HUES64 (cell line): ENCODE data around the gene TBX3.
A peak's percentile ranks its signal among the peaks of the same experiment; 100 is the strongest.
"Not testable (repeated sequence)": the region's sequence is repeated elsewhere in the genome, so short reads cannot be mapped to it uniquely, and the experiment has no call there.

Source experiments
- H3K27ac ChIP-seq: 2 replicates; pipeline ENCODE4 v1.7.0; 2013; ENCODE audit warnings: low read depth, low read length, inconsistent platforms
- H3K27me3 ChIP-seq: 2 replicates; pipeline ENCODE4 v1.6.1; 2013; ENCODE audit warnings: mild to moderate bottlenecking, low read length; ENCODE audit not compliant: insufficient read depth
- H3K36me3 ChIP-seq: 2 replicates; pipeline ENCODE4 v1.6.1; 2013; ENCODE audit warnings: mild to moderate bottlenecking, low read length; ENCODE audit not compliant: insufficient read depth
- H3K4me1 ChIP-seq: 2 replicates; pipeline ENCODE4 v1.6.1; 2013; ENCODE audit warnings: mild to moderate bottlenecking, low read length, moderate library complexity; ENCODE audit not compliant: insufficient read depth
- H3K4me3 ChIP-seq: 2 replicates; pipeline ENCODE4 v1.5.1; 2013; ENCODE audit warnings: mild to moderate bottlenecking, low read length, moderate library complexity
- H3K9ac ChIP-seq: 2 replicates; pipeline ENCODE4 v1.6.1; 2013; ENCODE audit warnings: mild to moderate bottlenecking, low read depth, low read length
- H3K9me3 ChIP-seq: 2 replicates; pipeline ENCODE4 v1.6.1; 2013; ENCODE audit warnings: low read depth, low read length; ENCODE audit not compliant: insufficient read depth
- WGBS: fragments of 150-250, 120-280 bp; methylation state at CpG from one replicate; pipeline ENCODE4 v1.1.7; 2013; ENCODE audit warnings: missing lambda C conversion rate; 5-methylcytosine and 5-hydroxymethylcytosine counted together

TBX3 gene

DNA sequence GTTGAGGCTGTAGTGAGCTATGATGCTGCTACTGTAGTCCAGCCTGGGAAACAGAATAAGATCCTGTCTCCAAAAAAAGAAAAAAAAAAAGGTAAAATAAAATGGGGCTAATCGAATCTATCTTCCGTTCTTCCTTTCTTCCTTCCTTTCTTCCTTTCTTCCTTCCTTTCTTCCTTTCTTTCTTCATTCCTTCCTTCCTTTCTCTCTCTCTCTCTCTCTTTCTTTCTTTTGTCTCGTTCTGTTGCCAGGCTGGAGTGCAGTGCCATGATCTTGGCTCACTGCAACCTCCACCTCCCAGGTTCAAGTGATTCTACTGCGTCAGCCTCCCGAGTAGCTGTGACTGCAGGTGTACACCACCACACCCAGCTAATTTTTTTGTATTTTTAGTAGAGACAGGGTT, 24.6 kb upstream of the TBX3 start:
- H3K9ac ChIP-seq, H3K4me3 ChIP-seq, H3K9me3 ChIP-seq, H3K27ac ChIP-seq, H3K36me3 ChIP-seq: not testable (repeated sequence)
- Histone ChIP-seq H3K27me3 (peaks cover 67% of the 10 kb centered on the region), H3K4me1 (peaks cover 24% of the 10 kb centered on the region)
- 93% methylated on average over 5 of the region's 5 CpGs for WGBS

DNA sequence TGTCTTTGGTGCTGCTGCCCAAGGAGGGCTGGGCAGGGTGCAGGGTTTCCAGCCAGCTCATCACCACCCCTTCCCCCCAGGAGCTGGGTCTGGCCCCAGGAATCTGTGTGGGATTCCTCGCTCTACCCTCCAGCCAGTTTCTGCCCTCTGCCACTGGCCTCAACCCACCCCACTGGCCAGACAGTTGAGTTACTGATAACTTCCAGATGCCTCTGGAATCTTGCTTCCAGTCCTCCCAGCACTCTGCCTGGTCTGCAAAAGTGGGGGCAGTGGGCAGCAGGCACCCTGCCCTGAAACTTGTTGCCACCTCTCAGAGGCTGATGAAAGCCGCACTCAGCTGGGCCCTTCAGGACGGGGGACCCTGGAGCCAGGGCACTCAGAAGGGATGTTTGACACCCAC, 20.1 kb upstream of the TBX3 start:
- 85% methylated on average over 3 of the region's 3 CpGs for WGBS
- H3K27me3 ChIP-seq = peaks cover 78% of the 10 kb centered on the region
- H3K27ac ChIP-seq = no peak overlapping the region

DNA sequence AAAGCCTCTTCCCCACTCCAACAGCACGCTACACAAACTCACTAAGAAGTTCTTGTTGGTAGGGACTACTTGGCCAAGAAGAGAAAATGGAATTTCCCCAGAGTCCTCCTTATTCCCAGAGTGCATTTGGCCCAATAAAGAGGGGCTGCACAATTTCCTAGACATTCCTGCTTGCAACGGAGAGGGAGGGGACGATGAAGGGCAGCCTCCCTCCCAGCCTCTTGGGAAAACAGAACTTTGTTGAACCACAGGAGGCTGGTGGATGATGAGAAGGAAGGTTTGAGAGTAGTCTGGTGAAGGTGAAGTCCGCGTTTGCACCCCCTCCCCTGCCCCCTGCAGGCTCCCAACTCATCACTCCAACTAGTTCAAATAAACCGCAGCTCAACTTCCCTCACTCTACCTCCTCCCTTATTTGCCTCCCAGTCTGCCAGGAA, 19.1 kb upstream of the TBX3 start:
- WGBS = 8% methylated on average over 4 of the region's 6 CpGs

More for the DNA sequence above, 20.1 kb upstream of the TBX3 start:
- Histone ChIP-seq H3K4me3 (no peak overlapping the region), H3K9ac (no peak overlapping the region), H3K4me1 (peaks cover 28% of the 10 kb centered on the region), H3K36me3 (no peaks in the 10 kb centered on the region), H3K9me3 (no peaks in the 10 kb centered on the region)

GRCh38 chr12:114702462-114702861, 18.5 kb upstream of the TBX3 start:
- Histone ChIP-seq H3K9ac (no peak overlapping the region), H3K4me1 (peaks cover 37% of the 10 kb centered on the region), H3K27ac (no peak overlapping the region), H3K27me3 (peaks cover 92% of the 10 kb centered on the region), H3K36me3 (no peaks in the 10 kb centered on the region), H3K9me3 (no peaks in the 10 kb centered on the region), H3K4me3 (0 out of 2 replicates have a peak overlapping the region, but pooled peaks have one; percentile 2)
- WGBS = 8% methylated on average over 8 of the region's 10 CpGs

More for the DNA sequence above, 19.1 kb upstream of the TBX3 start:
- peaks cover 86% of the 10 kb centered on the region for H3K27me3 ChIP-seq
- H3K4me3 ChIP-seq = peak overlapping the region; percentile 6; the same call in 1 of the 2 replicates
- H3K36me3 ChIP-seq = no peaks in the 10 kb centered on the region
- H3K27ac ChIP-seq = no peak overlapping the region
- H3K9me3 ChIP-seq = no peaks in the 10 kb centered on the region
- H3K9ac ChIP-seq = no peak overlapping the region
- peaks cover 33% of the 10 kb centered on the region for H3K4me1 ChIP-seq

DNA sequence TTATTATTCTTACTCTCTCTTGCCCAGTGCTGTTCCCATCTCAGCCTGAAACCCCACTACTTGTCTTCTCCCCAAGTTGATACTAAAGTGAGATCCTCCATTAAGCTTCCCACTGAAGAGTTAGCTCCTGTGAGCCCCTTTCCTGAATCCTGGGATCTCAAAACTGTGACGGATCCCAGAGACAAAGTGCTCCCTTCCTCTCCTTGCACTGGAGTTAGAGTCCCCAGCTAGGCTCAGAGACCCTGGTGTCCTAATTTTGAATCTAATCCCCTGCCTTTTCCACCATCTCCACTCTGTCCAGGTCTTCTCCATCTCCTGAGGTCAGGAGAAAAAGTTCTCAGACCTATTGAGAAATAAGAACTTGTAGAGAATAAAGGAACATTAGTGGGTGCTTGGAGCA, 17.6 kb upstream of the TBX3 start:
- H3K4me3 ChIP-seq = no peak overlapping the region
- H3K9ac ChIP-seq = no peak overlapping the region
- no peaks in the 10 kb centered on the region for H3K36me3 ChIP-seq
- peaks cover 42% of the 10 kb centered on the region for H3K4me1 ChIP-seq
- H3K9me3 ChIP-seq = no peaks in the 10 kb centered on the region
- no peak overlapping the region for H3K27ac ChIP-seq
- 17% methylated on average over 1 of the region's 1 CpG for WGBS
- H3K27me3 ChIP-seq = peaks cover 96% of the 10 kb centered on the region

DNA sequence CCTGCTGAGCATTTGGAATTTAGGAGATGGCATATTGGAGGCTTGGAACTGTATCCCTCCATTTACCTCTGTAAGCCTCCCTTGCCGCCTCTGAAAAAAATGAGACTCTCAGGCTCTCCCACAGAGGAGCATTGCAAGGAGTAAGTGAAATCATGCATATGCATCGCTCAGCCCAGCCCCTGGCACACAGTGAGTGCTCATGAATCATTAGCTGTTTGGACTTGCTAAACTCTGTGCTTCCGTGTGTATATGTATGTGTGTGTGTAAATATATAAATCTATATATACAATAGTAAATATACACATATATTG, 17.1 kb upstream of the TBX3 start:
- WGBS = 11% methylated on average over 2 of the region's 3 CpGs
- H3K27ac ChIP-seq = no peak overlapping the region
- H3K4me3 ChIP-seq = no peak overlapping the region
- peaks cover 96% of the 10 kb centered on the region for H3K27me3 ChIP-seq
- H3K4me1 ChIP-seq = peaks cover 42% of the 10 kb centered on the region
- no peaks in the 10 kb centered on the region for H3K36me3 ChIP-seq
- no peaks in the 10 kb centered on the region for H3K9me3 ChIP-seq
- H3K9ac ChIP-seq = no peak overlapping the region

GRCh38 chr12:114700392-114701103, 16.6 kb upstream of the TBX3 start:
- 2% methylated on average over 33 of the region's 33 CpGs for WGBS
- no peaks in the 10 kb centered on the region for H3K9me3 ChIP-seq
- H3K27ac ChIP-seq = no peak overlapping the region
- H3K27me3 ChIP-seq = peaks cover 98% of the 10 kb centered on the region
- H3K4me1 ChIP-seq = peaks cover 42% of the 10 kb centered on the region
- H3K36me3 ChIP-seq = no peaks in the 10 kb centered on the region
- H3K9ac ChIP-seq = no peak overlapping the region
- H3K4me3 ChIP-seq = peak overlapping the region; percentile 2; the same call in 1 of the 2 replicates

- peaks cover 44% of the 10 kb centered on the region for H3K4me1 ChIP-seq
- H3K36me3 ChIP-seq = no peaks in the 10 kb centered on the region
- no peak overlapping the region for H3K9ac ChIP-seq
- H3K9me3 ChIP-seq = no peaks in the 10 kb centered on the region
- WGBS = 0% methylated on average over 6 of the region's 6 CpGs
- peaks cover 100% of the 10 kb centered on the region for H3K27me3 ChIP-seq
- H3K27ac ChIP-seq = no peak overlapping the region
- H3K4me3 ChIP-seq = peak overlapping the region; percentile 42; the same call in 1 of the 2 replicates
Observed at GRCh38 chr12:114698566-114699163, 14.7 kb upstream of the TBX3 start.

DNA sequence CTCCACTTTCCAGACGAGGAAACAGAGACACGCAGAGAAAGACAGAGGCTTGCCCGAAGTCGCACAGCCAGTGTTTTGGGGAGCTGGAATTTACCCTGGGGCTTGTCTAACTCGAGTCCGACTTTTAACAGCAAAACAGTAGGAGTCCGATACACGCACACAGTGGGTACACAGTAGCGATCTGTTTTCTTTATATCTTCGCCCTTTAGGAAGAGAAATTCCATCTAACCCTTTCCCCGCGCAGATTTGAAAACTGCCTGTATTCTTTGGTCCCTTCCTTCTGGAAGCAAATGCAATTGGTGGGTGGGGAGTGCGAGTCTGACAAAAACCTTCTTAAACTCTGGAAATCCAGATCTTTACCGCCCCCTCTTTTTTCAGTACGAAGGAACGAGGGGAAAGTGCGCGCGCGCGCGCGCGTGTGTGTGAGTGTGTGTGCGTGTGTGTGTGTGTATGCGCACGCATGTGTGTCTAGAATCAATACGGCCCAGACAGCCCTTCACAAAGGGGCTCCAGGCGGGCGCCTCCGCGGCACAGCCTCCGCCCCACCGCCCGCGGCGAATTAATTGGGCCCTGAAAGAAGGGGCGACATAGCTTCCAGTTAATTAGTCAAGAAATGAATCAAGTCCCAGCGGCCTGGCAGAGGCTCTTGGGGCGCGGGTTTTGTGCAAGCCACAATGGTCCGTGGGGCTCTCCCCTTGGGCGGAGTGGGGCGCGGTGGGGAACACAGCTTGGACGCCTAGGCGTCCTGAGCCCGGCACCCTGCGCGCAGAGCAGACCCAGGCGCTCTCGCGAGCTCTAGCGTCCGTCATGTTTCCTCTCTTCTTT, 14.0 kb upstream of the TBX3 start:
- WGBS = under 1% methylated on average over 50 of the region's 55 CpGs
- Histone ChIP-seq H3K9ac (no peak overlapping the region), H3K27me3 (peaks cover 100% of the 10 kb centered on the region), H3K27ac (no peak overlapping the region), H3K36me3 (no peaks in the 10 kb centered on the region), H3K4me3 (peak overlapping the region; percentile 42), H3K4me1 (peaks cover 45% of the 10 kb centered on the region), H3K9me3 (no peaks in the 10 kb centered on the region)

- Histone ChIP-seq H3K9ac (no peak overlapping the region), H3K27ac (no peak overlapping the region), H3K4me3 (no peak overlapping the region), H3K27me3 (peaks cover 100% of the 10 kb centered on the region), H3K36me3 (no peaks in the 10 kb centered on the region), H3K9me3 (no peaks in the 10 kb centered on the region), H3K4me1 (peaks cover 44% of the 10 kb centered on the region)
- 3% methylated on average over 23 of the region's 23 CpGs for WGBS
Observed at GRCh38 chr12:114697243-114697716, 13.3 kb upstream of the TBX3 start.
